GM19372 (cell line): Measurements from ENCODE around the gene DCDC2.
A peak's percentile ranks its signal among the peaks of the same experiment; 100 is the strongest.
"Not testable (repeated sequence)": the region's sequence is repeated elsewhere in the genome, so short reads cannot be mapped to it uniquely, and the experiment has no call there.

Experiments
- ATAC-seq: cut with Tn5 transposase; IDR thresholded peaks from one replicate; pipeline ENCODE4 v1.9.1; 2021; ENCODE audit warnings: mild to moderate bottlenecking, low read depth, moderate library complexity; ENCODE audit not compliant: unreplicated experiment

The DCDC2 gene

DNA sequence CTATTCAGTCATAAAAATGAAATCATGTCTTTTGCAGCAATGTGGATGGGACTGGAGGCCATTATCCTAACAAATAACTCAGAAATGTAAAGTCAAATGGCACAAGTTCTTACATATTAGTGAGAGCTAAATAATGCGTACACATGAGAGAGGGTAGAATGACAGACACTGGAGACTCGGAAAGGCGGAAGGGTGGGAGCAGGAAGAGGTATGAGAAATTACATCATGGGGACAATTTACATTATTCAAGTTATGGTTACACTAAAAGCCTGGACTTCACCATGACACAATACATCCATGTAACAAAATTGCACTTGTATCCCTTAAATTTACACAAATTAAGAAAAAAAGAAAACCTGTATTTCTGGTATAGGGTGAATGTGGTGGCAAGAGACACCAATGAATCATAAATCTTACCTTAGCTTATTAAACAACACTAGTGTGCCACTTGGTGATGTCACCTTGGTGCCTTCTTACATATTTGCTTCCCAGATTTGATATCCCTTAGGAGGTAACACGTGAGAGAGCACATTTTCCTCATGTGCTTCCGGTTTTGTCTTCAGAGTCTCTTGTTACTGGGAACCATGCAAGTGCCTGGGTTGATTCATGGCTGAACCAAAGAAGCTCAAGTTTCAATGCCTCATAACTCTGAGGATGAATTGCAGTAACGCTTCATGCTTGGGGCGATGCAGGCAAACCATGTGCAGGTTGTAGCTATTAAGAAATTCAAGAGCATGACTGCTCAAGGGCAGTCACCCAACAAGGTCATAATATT lies 84.6 kb downstream of the DCDC2 start:
- no peak for ATAC-seq

- ATAC-seq = no peak
These were observed 85.3 kb downstream of the DCDC2 start for GRCh38 chr6:24272553-24272952.

- ATAC-seq = no peak
These were observed 85.7 kb downstream of the DCDC2 start for GRCh38 chr6:24272148-24272547.

DNA sequence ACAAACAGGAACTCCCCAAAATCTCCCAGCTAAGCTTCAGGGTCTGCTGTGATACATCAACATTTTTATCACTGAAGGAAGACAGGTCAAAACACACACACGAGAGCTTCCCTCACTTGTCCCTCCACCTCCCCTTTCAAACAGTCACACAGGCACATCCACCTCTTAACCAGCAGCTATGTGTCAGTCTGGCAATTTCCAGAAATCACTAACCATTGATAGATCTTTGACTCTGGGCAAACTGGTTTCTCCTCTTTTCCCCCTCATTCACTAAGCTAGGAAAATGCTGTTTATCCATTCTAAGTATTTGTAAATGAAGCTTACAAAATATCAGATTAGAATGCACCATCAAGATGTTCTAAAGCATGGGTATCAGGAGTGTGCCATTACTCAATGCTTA lies 87.8 kb downstream of the DCDC2 start:
- no peak for ATAC-seq

DNA sequence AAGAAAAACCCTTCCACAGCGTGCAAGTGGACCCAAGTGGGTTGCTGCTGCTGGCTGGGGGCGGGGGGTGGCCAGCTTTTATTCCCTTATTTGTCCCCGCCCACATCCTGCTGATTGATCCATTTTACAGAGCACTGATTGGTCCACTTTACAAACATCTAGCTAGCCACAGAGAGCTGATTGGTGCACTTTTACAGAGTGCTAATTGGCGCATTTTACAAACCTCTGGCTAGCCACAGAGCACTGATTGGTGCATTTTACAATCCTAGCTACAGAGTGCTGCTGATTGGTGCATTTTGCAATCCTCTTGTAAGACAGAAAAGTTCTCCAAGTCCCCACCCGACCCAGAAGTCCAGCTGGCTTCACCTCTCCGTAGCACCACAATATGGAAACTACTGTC lies 99.6 kb downstream of the DCDC2 start:
- not testable (repeated sequence) for ATAC-seq

DNA sequence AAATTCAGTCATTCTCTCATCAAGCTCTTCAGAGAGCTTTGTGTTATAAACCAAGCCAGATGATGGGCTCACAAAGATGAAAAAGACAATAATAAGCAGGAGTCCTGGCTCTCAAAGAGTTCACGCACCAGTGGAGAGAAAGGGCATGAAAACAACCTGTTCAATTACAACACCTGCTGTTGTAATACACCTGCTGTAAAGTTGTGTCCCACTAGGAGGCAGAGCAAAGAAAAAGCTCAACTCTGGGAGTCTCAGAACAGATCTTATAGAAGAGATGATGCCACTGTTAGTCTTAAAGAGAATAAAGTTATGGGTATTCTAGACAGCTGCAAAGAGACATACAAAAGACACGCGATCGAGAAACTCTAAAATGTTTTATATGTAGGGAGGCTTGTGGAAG lies 100.6 kb downstream of the DCDC2 start:
- ATAC-seq = no peak

DNA sequence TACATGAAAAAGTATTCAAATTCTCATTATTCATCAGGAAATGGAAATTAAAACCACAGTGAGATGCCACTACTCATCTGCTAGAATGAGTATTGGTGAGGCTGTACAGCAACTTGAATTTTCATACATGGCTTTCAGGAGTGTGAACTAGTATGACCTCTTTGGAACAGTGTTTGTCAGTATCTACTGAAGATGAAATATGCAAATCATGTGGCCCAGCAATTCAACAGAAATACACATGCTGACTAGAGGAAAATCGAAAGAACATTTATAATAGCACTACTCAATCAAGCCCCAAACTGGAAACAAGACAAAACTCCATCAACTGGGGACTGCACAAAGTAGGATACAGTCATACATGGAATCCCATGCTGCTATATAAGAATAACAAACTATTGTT lies 102.2 kb downstream of the DCDC2 start:
- peak; percentile 95 for ATAC-seq

- ATAC-seq = no peak
These were observed 104.5 kb downstream of the DCDC2 start for GRCh38 chr6:24253360-24253759.

DNA sequence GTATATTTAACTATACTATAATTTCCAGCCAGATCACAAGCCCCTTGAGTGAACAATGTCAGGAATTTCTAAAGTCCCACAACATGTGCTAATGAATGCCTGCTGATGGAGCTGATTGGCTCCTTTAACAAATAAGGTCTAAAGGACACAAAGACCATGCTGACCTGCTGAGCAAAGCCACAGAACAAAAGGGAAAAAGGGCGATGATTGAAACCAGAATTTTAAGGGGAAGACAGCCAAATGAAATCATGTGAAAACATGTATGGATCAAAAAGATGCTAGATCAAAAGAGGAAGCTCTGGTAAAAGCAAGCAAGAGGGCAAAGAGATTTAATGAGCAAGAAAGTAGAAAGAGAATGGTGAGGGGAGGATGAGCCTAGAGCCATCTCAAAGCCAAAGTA lies 105.6 kb downstream of the DCDC2 start:
- ATAC-seq = no peak

- no peak for ATAC-seq
These were observed 106.5 kb downstream of the DCDC2 start for GRCh38 chr6:24251339-24251738.

GRCh38 chr6:24249926-24250325 lies 107.9 kb downstream of the DCDC2 start:
- ATAC-seq = no peak

DNA sequence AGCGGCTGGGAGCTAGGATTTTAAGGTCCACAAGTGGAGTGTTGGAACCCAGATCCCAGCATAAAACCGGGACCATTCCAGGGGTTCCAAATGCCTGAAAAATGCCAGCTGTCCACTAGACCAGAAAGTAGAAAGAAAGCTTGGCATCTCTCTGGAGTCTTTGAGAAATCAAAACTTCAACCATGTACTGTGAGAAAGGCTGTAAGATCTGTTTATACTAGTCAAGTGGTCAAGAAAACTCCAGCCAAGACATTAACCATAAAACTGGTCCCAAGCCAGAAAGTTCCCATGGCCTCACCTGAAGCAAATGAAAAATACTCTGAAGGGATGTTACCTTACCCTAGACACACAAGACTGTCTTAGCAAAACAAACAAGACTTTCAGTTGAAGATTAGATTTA lies 112.6 kb downstream of the DCDC2 start:
- ATAC-seq = no peak

DNA sequence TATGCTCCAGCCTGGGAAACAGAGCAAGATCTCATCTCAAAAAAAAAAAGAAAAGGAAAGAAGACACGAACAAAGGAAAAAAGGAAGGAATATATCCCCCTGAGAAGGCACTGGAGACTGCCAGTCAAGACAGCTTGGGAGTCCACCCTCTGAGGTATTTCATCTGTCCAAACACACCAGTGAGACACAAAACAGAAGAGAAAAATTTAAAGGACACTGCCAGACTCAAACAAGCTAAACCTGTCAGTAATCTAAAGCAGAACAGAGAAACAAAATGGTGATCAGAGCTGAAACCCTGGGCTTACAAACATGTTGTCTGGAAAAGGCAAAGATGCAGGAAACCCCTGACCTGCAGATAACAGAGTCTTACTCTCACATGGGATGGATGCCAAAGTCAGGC lies 114.9 kb downstream of the DCDC2 start:
- ATAC-seq = no peak

DNA sequence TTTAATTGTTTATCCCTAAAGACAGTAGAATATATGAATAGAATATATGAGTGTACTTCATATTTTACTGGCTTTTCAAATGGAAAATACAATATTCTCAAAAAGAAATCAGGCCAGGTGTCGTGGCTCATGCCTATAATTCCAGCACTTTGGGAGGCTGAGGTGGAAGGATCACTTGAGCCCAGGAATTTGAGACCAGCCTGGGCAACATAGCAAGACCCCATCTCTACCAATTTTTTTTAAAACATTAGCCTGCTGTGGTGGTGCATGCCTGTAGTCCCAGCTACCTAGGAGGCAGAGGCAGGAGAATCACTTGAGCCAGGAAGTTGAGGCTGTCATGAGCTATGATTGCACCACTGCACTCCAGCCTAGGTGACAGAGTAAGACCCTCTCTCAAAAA lies 116.1 kb downstream of the DCDC2 start:
- ATAC-seq = not testable (repeated sequence)

DNA sequence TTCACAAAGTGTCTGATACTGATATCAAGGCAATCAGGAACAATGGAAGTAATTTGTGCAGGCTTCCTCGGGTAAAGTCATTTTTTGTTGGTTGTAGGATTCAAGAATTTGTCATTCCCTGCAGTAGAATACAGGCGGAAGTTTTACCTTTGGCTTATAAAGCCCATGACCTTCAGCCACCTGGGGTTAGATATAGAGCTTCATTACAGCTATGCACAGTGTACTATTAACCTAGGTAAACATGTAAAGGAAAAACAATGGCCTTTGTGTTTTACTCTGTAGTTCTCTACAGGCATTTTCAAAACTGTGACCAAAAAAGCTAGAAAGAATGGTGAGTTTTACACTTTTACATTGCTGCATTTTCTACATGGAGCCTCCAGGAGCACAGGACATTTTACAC lies 116.9 kb downstream of the DCDC2 start:
- ATAC-seq = no peak

- no peak for ATAC-seq
These were observed 117.4 kb downstream of the DCDC2 start for GRCh38 chr6:24240380-24240928.

DNA sequence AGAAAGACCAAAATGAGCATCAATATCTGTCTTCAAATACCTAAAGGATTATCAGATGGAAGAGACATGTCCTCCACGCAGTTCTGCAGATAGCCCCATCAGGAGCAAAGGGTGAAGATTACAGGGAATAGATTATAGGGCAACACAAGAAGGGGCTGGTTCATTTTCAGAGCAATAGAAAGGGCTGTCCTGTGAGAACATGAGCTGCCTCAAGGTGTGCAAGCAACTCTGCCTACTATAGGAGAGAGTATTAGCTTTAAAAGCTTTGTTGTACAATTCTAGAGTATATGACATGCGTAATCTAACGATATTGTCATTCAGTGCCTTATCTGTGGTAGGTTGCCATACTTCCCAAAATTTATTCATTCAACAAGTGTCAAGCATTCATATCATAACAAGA lies 119.2 kb downstream of the DCDC2 start:
- ATAC-seq = no peak

DNA sequence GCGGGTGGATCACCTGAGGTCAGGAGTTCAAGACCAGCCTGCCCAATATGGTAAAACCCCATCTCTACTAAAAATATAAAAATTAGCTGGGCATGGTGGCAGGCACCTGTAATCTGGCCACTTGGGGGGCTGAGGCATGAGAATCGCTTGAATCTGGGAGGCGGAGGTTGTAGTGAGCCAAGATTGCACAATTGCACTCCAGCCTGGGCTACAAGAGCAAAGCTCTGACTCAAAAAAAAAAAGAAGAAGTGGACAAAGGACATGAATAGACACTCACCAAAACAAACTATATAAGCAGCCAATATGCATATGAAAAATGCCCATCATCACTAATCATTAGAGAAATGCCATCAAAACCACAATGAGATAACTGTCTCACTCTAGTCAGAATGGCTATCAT lies 121.1 kb downstream of the DCDC2 start:
- ATAC-seq = not testable (repeated sequence)

DNA sequence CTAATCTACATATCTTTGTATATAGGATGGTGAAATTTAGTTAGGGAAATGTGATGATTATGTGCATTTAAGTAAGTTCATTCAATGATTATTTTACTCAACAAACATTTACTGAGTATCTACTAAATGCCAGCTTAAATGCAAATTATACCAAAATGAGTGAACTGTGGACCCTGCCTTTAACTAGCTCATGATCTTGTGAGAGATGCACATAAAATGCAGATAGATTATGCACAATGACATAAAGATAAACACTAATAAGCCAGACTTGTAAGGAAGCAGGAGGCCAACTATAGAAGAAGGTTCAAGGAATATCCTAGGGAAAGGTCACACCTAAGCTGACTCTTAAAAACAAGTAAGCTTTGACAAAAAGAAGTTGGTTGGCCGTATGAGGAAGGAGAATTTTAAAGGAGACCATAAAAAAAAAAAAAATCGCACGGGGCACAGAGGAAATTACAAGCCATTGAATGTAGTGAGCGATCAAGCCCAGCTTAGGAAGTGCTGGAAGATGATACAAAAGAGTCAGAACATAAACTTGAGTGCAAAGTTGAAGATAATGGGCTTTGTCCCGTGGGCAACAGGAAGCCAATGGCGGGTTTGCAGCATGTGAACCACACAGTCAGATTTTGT lies 123.9 kb downstream of the DCDC2 start:
- no peak for ATAC-seq

DNA sequence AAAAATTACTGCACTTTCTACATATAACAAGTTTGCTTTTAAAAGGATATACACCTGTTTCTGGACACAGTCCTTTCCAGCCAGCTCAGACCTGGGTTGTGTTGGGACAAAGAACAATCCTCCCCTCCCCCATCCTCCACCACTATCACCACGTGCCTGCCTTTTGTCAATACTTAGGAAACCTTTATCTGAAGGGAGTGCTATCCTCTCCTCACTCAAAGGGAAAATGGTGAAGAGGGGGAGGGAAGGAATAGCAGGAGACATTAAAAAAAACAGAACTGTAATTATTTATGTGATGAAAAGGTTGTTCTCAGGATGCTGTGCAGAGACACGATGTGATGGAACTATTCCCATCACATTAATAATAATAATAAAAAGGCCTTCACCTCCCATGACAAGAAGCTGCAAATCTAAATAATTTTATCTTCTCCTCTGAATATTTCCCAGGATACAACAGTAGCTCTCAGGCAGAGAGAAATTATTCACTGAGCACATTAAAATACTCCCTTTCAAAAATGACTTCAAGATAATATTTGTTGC lies 126.4 kb downstream of the DCDC2 start:
- no peak for ATAC-seq

DNA sequence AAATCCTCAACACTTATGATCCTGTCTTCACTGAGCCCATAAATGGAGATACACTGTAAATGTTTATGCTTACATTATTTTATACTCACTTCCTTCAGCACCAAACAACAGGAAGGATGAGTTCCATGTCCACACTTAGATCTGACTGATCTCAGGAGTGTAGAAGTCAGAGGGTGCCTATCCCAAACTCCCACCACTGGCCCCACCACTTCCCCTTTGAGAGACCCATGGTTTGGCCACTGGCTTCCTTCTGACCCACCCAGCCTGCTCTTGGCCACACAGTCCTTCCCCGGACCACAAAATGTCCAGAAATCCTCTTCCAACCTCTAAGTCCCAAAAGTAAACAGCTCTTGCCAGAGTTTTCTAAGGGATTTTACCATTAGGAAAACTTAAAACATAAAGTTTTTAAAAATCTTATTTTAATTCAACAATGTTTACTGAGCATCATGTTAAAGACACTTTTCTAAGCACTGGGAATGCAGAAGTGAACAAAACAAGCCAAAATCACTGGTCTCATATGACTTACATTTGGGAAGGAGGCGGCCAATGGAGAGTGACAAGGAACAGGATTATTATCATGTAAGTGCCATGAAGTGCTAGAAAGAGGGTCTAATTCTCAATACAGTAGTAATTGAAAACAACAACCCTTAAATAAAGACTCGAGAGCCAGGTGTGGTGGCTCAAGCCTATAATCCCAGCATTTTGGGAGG lies 128.0 kb downstream of the DCDC2 start:
- ATAC-seq = no peak
